HG02970 (cell line): ENCODE results near the gene DOCK2.
A peak's percentile ranks its signal among the peaks of the same experiment; 100 is the strongest.

Experiments
- ATAC-seq: cut with Tn5 transposase; IDR thresholded peaks from one replicate; pipeline ENCODE4 v1.9.1; 2021; ENCODE audit warnings: mild to moderate bottlenecking, moderate library complexity, moderate number of reproducible peaks; ENCODE audit not compliant: unreplicated experiment, low FRiP score

DOCK2 gene

DNA sequence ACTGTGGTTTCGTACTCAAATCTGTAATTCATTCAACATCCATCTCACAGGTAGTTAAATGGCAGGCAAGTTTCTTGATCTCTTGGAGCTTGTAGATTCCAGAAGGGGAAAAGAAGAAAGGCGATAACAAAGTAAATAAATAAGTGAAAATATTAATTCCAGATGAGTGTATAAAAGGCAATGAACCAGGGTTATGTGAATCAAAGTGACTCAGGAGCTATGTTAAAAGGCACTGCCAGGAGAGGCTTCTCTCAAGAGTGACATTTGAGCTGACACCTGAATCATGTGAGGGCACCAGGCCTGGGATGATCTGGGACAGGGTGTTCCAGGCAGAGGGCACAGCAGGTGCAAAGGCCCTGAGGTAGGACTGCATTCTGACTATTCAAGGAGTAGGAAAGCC is 45.0 kb downstream of the DOCK2 start:
- no peak for ATAC-seq

DNA sequence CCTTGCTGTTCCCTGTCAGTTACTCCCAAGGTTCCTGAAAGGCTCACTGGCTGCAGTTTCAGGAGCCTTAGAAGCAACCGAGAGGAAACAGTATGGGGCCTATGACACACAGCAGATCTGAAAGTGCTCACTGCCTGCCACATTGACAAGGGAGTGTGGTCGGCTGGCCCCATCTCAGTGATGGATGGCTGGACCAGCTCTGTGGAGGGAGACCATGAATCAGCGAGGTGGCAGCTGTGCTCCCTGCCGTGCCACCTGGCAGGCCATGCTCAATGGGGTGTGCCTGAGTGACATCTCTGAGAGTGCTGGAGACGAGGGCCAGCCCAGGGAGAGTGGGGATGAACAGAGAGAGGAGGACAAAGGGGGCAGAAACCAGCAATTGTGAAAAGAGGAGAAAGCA is 49.1 kb downstream of the DOCK2 start:
- no peak for ATAC-seq

DNA sequence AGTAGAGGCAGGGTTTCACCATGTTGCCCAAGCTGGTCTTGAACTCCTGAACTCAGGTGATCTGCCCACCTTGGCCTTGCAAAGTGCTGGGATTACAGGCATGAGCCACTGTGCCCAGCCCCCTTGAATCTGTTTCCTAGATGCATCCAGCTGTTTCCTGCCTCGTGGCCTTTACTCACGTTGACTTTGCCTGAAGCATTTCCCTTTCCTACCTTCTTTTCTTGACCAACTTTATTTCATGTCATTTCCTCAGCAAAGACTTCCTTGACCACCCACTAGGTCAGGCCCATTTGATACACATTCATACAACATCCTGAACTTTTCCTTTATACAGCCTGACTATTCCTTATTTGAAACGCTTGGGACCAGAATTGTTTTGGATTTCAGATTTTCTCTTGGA is 51.0 kb downstream of the DOCK2 start:
- ATAC-seq: no peak

DNA sequence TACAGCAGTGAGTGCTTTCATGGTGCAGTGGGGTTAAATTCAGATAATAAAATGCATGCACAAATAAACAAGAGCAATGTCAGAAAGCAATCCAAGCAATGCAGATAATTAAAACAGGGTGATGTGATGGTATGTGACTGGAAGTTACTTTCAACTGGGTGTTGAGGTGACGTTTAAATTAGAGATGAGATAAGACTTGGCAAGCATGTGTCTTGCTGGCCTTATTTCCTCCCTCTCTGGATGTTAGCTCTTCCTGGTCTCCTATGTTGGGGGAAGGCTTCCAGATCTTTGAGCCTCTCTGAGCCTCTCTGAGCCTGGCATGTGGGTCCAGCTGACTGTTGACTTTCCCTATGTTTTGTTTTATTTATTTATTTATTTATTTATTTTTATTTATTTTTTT is 54.4 kb downstream of the DOCK2 start:
- no peak for ATAC-seq

DNA sequence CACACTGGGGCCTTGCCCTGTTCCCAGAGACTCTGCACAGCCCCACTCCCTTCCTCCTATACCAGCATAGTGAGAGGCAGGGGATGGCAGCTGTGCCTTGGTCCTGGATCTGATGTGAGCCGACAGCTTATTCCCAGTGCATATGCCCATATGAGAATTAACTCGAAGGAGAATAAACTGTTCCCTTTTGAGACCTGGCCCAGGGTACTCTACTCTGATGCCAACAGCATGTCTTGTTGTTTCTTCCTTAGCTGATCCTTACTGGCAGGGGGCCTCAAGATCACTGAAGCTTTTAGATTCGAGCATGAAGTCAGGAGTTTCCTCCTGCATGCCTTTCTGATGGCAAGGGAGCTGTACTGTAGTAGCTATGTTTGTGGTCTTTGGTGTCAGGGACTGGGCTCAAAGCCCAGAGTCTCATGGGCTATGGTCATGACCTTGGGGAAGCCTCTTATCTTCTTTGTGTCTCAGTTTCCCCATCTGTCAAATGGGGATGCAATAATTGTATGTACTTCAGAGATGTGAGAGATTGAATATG is 57.1 kb downstream of the DOCK2 start:
- no peak for ATAC-seq

DNA sequence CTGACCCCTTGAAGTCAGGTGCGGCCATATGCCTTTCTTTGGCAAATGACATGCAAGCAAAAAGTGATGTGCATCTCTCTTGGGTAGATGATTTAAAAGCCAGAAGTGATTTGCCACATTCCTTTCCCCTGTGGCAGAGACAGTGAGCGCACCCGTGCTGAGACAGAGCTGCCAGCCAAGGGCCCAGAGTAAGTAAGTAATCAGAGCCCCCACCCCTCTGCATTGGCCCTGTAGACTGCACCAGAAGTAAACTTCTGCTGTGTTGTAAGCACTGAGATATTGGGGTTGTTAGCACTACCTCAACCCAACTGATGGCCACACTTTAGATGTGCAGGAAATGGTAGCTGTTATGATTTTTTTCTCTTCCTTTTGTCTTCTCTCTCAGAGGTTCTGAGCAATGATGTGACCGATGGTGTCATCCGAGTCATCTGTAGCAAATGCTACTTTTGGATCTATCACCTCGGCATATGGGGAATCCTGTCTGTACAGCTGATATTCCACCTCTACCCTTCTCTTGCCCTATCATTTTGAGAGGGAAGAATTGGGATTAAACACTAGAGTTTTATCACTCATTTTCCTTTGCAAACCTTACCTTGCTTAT is 58.0 kb downstream of the DOCK2 start:
- ATAC-seq: no peak

DNA sequence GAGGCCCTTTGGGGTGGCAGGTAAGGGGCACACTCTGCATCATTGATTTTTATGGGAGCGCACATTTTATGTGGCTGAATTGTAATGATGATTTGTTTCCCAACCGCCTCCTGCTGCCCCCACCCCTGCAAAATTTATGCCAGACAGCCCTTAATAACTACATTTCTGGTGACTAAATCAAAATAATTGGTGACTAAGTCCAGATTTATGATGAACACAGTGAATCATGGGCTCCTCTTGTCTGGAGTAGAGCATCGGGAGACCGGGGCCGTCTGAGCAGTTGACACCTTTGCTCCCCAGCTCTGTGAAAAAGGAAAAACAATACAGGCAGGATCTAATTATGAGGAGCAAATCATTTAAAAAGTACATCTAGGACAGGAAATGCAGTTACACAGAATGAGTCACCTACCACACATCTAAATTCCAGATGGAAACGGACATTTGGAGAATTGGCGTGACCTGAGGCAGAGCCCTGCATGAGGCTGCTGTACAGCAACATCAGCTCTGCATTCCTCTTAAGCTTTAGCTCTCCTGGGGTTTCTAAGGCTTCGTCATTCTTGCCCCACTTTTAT is 58.9 kb downstream of the DOCK2 start:
- ATAC-seq: no peak

DNA sequence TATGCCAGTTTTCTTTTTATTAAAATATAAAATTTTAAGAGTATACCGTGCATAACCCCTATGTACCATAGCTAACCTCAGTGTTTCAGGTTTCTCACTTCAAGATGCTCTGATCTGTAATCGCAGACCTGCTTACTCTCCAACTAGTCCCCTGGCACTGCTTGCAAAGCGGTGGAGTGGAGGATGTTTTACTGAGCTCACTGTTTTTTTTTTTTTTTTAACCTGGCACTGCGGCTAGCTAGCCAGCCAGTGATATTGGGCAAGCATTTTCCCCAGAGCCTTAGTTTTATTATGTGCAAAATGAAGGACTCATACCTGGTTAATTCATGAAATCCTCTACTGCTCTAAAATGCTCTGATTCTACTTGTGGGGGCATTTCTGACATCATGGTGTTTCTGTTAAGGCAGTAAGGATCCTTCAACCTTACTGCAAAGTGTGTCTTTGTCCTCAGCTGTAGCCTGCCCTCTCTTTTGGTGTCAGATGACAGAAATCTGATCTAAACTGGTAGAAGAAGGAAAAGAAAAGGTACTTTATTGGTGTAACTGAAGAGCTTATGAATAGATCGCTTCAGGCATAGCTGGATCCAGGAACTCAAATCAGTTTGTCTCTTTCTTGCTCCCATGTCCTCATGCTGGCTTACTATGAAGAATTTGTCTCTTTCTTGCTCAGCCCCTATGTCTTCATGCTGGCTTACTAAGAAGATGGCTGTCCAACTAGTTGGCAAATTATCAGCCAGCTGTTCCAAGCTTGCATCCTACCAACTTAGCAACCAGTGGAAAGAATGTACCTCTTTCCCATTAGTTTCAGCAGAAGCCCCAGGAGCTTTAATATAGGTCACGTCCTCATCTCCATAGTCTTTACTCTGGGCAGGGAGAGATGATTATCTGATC is 59.8 kb downstream of the DOCK2 start:
- ATAC-seq: no peak

DNA sequence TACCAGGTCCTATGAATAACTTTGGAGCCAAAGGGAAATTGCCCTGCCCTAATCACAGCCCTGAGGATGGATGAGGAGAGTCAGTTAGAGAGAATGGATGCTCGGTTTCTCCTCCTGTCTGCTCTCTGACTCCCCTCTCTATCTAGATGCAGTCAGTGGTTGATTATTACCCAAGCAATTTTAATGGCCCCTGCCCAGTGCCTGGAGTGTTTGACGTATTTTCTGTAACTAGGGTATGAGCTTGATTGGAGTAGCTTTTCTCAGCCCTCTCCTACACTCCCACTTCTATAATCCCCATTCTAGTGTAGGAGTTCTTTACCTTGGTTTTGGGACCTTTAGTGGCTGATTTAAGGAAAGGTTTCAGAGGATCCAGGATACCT is 60.4 kb downstream of the DOCK2 start:
- ATAC-seq: no peak

DNA sequence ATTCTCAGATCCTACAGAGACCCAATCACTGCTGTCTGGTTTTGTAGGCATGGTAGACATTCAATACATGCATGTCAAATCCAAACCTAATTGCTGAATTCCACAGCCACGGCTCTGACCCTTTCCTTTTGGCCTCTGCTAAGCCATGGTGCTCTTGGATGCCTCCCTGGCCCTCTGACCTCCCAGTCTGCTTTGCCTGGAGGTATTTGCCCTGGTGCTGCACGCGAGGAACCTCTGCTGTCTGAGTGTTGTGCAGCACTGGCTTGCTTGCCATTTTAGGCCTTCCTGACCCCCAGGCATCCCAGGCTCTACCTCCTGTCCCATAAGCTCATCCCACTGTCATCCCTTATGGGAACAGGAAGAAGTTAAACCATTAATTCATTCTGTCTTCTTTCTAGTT is 60.9 kb downstream of the DOCK2 start:
- ATAC-seq: no peak

DNA sequence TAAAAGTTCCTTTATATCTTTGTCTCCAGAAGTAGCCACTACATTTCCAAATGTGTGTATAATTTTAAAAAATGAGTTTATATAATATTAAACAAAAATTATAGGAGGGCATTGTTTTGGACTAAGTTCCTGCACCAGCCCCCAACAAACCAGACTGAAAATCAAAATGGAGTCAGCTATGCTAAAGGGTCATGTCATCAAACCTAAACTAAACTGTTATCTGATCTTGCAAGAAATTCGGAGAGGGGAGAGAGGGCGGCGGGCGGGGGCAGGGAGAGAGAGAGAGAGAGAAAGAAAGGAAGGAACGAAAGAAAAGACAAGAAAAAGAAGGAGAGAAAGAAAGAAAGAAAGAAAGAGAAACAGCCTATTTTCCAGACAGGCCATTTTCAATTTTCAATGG is 63.5 kb downstream of the DOCK2 start:
- ATAC-seq: no peak

DNA sequence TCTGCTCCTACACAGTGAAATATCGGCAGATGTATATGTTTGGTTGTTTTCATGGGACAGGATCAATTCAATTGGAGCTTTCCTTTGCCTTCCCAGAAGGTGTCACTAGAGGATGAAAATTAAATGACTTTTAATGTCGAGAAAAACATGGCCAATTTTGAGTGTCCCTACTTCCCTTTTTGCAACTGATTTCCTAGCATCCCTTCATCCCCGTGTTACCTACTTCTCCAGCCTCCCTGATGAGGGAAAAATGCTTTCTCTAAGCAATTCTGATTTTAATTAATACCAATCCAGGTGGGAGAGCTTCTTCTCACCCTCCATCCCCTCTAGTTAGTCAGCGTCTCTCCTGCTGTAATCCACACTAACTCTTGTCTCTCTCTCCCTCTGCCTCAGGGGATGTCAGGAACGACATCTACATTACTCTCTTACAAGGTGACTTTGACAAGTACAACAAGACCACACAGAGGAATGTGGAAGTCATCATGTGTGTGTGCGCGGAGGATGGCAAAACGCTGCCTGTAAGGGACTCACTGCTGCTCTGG is 64.9 kb downstream of the DOCK2 start:
- no peak for ATAC-seq

DNA sequence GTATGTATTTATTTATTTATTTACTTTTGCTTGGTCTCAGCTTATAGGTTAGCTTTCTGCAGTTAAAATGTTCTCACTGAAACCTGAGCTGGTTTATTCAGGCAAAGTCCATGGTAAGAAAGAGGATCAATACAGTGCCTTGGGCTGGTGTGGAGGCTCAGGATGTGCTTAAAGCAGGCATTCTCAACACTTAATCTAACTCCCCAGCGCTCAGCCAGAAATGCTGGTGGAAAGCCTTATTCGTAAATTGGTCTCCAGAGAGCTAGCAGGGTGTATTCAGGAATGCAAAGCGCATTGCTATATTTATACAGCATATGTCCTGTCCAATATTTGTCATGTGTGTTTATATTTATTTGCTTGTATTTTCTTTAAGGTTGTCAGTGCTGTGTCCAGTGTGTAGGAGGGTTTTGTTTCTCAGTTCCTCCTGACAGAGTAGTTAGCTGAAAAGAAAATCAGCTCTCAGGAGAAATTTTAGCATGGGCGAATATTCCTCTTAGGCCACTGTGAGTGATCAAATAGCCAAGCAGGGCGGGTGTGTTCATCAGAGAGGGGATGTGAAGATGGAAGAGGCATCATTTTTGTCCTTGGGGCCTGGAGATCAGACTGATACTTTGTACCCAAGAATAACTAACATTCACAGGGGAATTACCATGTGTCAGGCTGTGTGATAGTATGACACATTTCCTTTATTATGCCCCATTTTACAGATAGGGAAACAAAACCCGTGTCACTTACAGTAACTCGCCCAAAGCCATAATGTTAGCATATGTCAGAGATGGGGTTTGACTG is 65.8 kb downstream of the DOCK2 start:
- peak; percentile 52 for ATAC-seq

DNA sequence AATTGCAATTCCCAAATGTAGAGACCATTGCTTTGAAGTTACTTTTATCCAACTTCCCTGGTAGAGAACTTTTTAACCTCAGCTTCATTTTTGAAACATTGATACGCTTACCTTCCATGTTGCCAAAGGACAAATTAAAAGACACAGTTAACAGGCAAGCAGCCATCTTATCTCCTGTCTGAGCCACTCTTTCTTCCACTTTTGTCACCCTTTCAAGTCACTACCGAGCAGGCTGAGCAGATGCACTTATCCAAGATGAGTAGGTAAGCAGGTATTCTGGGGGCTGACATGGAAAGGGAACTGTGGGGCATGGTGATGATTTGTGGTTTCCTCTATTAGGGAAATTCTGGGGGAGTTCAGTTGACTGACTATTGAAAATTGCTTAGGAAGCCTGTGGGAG is 66.7 kb downstream of the DOCK2 start:
- no peak for ATAC-seq

DNA sequence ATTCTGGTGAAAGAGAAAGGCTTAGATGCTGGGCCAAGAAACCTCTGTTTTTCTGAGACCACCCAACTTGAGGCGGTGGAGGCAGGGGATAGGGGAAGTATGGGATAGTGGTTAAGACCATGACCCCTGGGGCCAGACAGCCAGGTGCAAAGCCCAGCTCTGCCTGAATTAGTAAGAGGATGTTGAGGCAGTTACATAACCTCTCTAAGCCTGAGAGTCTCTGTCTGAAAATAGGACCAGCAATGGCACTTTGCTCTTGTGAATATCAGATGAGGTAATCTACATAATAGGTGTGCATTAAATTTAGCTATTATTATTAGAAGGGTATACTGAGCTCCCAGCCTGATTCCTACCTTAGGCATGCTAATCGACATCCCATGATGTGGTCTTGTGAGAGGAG is 68.2 kb downstream of the DOCK2 start:
- ATAC-seq: no peak

DNA sequence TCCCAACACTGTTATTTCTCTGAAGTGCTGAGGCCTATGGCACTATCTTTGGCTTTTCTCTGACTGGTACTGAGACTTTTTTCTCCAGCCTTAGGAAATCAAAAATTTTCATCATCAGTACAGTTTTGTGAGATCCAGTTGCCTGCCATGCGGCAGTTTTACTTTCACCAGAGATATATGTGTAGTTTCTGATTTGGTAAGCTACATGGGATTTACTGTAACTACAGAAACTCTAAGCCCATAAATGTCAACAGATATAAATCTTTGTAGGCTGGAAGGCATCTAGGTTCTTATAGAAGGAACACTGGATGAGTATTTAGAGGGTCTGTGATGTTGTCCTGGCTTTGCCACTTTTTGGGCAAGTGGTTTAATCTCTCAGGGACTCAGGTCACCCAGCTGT is 69.0 kb downstream of the DOCK2 start:
- no peak for ATAC-seq

DNA sequence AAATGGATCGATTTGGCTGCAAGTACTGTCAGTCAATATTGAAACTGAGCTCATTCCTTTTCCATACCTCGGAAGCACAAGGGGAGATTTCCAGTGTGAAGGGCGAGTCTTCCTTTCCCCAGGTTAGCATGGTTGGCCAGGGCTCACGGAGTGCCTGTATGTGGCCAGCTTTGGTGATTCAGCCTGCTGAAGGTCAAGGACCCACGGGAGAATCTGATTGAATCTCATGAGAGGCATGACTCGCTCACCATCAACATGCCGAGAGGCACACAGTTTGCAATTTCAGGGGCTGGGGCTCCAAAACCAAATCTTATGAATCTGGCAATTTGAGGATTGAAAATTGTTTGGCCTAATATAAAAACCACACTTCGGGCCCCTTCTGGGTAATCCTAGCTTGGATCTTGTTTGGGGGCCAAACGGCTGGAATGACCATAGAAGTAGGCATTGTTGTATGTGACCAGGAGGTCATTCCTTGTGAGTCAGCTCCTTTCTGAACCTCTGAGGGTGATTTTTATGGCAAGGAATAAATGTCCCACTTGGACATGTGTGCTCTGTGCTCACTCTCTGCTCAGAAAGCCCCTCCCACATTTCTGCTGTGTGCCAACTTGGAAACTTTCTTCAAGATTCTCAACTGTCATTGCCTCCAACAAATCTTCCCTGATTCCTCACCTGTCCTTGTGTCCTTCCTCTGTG is 69.8 kb downstream of the DOCK2 start:
- no peak for ATAC-seq

DNA sequence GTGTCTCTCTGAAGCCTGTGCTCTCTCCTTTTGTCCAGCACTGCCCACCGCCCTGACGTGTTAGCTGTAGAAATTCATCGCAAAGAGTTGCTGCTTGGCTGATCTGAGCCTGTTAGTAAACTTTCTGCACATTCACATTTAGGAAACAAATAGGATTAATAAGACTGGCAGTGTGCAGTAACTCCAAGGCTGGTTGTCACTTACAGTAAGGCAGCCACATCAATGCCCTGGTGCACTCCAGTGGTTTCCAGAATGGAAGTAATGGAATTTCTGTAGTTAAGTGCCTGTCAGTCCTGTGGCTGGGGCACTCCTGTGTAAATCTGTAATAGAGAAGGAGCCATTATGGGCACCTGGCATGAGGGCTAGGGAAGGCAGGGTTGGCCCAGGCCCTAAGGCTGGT is 70.6 kb downstream of the DOCK2 start:
- no peak for ATAC-seq

DNA sequence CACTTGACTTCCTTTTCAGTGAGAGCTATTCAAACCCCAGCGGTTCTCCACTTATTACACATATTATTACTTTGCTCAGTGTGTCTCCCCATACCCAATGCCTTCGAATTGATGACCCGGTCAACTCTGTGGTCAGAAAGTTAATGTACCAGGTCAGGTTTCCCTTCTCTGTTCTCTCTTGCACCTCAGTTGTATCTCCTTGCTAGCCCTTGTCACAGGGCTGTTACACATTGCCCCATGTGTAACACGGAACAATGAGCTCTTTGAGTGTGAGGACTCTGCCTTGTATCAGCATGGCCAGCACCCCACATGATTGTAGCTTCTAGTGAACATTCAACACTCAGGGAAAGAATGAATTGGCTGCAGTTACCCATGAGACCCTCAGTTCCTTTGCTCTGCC is 73.6 kb downstream of the DOCK2 start:
- ATAC-seq: no peak
